GM21619 (cell line): ENCODE measurements around the gene GNG10.
"Not testable (repeated sequence)": the region's sequence is repeated elsewhere in the genome, so short reads cannot be mapped to it uniquely, and the experiment has no call there.

Experiments
- ATAC-seq: cut with Tn5 transposase; IDR thresholded peaks from one replicate; pipeline ENCODE4 v1.9.1; 2021; ENCODE audit not compliant: unreplicated experiment

GNG10 gene

DNA sequence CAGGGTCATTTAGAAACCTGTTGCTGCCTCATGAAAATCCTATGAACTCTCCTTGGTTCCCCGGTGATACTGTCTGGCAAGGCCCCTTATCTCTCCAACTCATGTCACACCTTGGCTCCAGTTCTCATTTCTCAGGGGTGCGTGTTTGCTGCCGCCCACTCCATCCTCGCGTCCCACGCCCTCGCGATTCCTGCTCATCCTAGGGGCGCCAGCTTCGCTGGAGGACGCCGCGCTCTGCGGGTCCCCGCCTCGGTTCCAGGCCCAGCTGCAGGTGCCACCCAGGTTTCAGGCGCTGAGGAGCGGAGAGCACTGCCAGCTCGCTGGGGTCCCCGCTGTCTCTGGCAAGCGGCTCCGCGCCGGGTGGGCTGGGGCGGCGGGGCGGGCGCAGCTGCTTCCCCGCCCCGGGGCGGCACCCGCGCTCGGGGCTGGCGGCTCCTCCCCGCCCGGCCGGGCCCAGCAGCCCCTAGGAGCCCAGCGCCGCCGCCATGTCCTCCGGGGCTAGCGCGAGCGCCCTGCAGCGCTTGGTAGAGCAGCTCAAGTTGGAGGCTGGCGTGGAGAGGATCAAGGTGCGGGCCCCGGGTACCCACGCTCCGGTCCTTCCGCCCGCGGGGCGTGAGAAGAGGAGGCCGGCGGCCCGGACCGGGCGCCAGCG lies at the start of gene GNG10:
Gene GNG10 (plus strand): TSS at position 456 of the 652 bp plus-strand sequence. CDS start 30 bp downstream, at position 486.
- ATAC-seq, result peak; percentile 79

DNA sequence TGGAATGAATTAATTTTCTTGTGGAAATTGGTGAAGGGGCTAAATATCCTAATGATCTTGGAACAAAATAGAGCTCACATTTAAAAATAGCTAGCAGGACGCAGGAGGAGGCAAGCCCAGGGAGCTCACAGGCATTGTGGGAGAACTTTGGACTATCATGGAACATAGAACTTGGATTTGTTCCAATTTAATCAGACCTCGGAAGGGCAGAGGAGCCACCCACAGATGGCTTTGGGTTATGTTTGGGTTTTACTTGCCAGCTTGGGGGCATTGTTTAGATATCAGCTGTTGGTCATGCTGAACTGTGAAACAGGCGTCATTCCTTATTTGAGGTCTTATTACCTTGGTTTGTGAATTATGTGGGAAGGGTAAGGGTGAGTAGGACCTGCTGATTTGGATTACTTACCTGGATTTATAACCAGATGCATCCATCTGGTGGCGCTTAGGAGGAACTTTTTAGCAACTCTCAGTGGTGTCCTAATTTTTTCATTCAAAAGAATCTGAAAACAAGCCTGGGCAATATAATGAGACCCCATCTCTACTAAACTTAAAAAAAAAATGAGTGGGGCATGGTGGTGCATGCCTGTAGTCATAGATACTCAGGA lies 47.9 kb upstream of the GNG10 start:
- no peak for ATAC-seq

DNA sequence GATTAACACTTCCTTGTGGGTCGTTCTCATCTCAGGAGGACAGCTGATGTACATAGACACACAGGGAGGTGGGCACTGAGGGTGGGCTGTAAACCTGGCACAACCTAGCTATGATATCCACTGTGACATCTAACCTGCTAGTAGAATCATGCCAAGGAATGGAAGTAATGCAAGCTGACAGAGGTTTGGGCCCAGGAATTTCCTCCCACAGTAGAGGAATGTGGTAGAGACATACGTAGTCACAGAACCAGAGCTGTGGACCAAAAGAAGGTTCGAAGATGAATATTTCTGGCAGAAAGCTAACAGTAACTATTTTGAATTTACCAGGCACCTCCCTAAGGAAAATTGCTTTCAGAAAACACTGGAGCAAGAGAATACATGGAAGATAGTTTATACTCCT lies 45.5 kb upstream of the GNG10 start:
- ATAC-seq, result no peak

DNA sequence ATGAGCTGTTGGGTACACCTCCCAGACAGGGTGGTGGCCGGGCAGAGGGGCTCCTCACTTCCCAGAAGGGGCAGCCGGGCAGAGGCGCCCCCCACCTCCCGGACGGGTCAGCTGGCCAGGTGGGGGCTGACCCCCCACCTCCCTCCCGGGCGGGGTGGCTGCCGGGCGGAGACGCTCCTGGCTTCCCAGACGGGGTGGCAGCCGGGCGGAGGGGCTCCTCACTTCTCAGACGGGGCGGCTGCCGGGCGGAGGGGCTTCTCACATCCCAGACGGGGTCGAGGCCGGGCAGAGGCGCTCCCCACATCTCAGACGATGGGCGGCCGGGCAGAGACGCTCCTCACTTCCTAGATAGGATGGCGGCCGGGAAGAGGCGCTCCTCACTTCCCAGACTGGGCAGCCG lies 44.1 kb upstream of the GNG10 start:
- not testable (repeated sequence) for ATAC-seq

DNA sequence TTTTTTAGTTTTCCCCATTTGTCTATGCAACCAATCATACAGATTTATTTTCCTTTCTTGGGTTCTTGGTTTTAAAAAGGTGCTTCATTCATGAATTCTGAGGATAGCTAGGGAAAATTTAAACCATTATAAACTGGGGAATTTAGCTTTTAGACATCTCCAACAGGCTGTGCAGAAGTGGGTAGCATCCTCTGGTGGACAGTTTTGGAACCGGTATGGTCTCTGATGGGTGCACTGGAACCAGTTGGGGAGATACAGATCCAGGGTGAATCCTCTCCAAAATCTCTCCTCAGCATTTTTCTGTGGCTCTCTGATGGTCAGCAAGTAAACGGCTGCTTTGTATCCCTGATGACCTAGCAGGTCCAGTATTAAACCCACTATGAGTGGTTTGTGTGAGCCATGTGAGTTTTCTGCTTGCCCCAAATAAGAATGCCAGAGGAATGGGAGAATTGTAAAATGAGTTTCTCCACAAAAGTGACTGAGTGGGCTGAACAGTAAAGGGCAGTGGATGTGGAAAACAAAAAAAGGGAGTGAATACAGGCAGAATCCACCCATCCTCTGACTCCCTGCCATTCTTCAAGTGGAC lies 39.4 kb upstream of the GNG10 start:
- ATAC-seq, result no peak

DNA sequence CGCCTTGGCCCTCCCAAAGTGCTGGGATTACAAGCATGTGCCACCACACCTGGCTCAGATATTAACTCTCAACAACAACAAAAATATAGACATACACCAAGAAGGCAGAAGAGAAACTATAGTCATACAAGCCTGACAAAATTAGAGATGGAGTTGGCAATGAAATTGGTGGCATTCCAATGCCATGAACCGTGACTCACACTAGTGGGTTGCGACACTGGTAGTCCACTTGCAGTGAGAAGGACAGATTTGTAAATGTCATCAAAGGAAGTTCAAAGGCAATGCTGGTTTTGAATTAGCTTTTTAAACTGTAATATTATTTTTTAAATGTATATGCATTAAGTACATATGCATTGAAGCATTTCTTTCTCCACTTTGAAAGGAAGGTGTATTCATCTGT lies 38.8 kb upstream of the GNG10 start:
- no peak for ATAC-seq

DNA sequence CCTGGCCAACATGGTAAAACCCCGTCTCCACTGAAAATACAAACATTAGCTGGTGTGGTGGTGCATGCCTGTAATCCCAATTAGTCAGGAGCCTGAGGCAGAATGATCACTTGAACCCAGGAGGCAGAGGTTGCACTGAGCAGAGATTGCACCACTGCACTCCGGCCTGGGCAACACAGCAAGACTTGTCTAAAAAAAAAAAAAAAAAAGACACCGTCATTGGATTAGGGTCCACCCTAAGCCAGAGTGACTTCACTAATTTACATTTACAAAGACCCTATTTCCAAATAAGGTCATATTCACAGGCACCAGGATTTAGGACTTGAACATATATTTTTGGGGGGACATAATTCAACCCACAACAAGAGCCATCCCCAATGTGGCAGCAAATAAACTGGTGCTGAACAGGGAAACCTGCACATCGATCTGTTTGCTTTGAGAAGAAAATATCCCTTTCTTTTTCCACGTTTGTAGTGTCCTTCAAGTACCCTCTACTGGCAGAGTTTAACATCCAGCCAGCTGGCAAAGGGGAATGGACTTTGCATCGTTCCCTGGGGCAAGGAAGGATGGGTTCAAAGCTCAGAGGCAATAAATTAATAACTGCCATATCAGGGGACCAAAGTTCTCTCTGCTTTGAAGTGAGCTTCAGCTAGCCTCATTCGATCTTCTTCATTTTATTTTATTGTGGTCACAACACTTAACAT lies 34.0 kb upstream of the GNG10 start:
- no peak for ATAC-seq

DNA sequence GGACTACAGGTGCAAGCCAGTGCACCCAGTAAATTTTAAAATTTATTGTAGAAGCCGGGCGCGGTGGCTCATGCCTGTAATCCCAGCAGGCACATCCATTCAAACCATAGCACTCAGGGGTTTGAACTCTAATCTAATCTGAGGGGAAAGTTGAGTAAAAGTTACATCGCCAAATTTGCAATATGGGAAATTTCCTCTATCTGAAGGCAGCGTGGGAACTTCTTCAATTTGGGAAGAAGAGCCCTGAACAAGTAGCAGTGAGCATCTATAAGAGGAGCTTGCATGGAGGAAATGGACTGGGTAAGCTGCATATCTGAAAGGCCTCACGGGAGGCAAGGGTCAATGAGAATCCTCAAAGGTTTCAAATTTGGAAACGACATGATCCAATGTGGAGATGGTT lies 33.0 kb upstream of the GNG10 start:
- no peak for ATAC-seq

DNA sequence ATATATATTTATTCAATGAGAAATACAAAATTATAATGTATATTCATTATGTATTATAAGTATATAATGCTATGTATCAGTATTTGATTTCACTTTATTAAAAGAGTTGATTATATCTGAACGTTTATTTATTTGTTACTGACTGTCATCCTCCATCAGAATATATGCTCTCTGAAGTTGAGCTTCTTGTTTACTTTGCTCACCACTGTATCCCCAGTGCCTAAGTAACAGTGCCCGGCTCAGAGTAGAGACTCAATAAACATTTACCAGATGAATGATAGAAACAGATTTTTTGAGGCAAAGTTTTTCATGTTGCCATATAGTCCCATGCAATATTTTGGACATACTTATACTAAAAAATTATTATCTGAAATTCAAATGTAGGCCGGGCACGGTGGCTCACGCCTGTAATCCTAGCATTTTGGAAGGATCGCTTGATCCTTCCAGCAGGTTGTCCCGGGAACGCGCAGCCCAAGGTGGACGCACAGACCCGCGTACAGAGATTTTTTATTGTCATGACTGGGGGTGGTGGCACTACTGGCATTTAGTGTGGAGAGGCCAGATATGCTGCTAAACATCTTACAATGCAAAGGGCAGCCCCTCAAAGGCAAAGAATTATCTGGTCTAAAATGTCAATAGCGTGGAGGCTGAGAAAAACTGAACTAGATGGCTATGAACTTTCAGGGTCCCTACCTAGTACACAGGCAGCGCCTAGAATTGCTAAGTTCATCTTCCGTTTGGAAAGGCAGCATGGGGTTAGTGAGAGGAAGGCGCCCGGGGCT lies 31.0 kb upstream of the GNG10 start:
- peak; percentile 23 for ATAC-seq

DNA sequence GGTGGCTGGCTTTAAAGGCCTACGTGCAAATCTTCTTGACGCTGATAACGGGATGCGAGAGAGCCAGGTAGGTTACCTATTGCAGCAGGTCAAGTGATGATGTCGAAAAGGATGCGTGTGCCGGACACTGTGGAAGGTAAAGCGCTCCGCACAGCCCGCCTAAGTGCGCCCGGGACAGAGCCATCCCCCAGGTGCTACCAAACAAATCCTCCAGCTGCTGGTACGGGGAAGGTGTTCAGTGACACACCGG lies 30.5 kb upstream of the GNG10 start:
- no peak for ATAC-seq

DNA sequence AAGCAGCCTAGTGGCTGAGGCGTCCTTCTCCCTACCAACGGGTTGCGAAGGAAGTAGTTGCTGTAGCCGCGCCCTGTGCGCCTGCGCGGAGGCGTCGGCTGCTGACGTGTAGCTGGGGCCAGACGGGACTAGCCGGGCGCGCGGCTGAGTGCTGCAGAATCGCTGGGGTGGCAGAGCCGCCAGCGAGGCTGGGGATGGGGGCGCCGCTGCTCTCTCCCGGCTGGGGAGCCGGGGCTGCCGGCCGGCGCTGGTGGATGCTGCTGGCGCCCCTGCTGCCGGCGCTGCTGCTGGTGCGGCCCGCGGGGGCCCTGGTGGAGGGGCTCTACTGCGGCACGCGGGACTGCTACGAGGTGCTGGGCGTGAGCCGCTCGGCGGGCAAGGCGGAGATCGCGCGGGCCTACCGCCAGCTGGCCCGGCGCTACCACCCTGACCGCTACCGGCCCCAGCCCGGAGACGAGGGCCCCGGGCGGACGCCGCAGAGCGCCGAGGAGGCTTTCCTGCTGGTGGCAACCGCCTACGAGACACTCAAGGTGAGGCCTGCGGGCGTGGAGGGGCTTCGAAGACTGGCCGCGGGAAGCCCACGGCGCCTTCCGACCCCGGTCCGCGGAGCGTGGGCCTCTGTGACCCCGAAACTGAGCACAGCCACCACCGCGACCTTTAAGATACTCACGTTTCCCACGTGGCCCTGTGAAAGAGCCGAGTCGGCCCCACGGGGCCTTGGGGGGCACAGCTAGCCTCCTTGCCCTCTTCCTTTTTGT lies 30.0 kb upstream of the GNG10 start, which contains the start of gene DNAJC25:
Gene DNAJC25 (plus strand): TSS at position 121 of the 758 bp plus-strand sequence. CDS start 74 bp downstream, at position 195.
- peak; percentile 98 for ATAC-seq

DNA sequence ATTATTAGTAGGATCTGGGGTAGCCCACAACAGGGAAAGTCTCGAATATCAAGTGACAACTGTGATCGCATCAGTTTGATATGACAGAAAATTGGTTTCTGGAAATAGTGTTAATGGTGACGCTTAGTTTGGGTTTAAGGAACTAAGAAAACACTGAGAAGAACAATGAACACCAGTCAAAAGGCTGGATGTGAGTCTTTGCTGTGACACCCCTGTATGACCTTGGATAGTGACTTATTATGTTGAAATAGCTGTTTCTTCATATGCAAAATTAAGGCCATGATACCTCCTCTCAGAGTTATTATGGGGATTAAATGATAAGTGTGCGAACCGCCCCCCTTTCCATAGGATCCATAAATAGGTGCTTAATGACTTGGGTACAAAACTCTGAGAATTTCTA lies 29.3 kb upstream of the GNG10 start:
- ATAC-seq, result no peak

DNA sequence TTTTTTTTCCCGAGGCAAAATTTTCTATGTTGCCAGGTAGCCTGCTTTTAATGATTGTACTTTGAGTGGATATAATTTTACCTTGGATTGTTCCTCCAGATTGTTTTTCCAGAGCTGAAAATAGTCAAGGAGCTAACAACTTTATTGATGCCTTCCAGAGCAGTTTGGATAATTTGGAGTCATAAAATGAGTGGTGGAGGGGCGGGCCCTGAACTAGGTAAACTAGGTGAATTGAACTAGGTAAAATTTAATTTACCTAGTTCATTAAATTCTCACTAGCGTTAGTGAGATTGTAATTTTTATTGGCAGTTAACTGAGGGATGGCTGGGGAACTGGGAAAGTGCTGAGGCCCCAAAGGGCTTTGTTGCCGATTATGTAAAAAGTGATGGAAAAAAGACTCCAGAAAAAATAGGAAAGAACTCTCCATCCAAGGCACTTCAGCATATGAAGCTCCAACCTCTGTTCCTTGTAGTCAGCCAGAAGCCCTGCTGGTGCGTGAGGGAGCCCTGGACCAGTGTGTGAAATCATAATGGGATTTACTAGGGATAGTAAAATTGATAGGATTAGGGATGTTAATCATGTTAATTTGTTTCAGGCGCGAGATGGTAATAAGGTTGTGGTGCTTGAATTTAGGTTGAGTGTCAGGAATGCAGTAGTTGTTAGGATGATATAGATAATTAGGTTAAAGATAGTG lies 28.6 kb upstream of the GNG10 start:
- ATAC-seq, result no peak

DNA sequence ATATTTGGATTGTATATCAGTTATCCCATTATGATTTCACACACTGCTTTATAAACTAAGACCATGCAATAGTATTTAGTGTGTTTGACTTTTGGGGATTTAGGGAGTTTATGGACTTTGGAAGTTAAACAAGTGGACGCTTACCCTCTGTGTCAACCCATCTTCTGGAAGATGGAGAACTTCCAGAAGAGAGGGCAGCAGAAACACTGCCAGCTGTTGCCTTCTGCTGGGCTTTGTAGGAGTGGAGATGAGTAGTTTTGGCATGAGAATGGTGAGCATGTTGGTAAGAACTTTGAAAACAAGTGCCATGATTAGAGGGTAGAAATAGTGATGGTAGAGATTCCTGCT lies 28.0 kb upstream of the GNG10 start:
- no peak for ATAC-seq

DNA sequence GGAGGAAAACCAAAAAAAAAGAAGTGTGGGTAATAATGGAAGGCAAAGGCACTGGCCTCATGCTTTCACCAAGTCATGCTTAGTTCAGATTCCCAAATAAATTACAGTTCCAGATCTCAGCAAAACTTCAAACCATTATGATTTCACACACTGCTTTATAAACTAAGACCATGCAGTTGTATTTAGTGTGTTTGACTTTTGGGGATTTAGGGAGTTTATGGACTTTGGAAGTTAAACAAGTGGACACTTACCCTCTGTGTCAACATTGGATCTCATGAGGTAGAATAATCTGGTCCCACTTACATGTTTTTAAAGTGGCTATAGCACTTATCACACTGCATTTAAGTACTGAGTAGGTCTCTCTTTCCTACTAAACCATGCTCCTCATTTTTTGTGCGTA lies 26.5 kb upstream of the GNG10 start:
- ATAC-seq, result no peak

DNA sequence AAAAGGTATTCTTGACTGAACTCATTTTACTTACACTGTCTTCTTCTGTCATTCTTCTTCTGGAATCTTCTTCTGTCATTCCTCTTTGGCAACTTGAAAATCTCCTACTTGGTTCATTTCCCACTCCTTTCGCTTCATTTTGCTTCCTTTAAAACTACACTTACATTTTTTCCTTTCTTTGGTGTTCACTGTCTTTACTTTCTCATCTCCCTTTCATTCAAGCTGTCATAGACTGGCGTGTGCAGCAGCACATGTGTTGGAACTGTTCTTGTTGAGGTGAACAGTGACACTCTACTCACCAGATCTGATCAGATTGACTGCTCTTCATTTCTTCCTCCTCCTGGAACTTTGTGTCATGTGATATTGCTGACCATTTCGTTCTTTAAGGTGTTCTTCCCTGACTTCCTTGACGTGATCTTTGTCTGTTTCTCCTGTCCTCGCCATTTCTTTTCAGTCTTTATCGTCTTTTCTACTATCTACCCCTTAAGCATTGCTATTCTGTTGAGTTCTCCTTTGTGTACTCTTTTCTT lies 23.9 kb upstream of the GNG10 start:
- ATAC-seq, result no peak

DNA sequence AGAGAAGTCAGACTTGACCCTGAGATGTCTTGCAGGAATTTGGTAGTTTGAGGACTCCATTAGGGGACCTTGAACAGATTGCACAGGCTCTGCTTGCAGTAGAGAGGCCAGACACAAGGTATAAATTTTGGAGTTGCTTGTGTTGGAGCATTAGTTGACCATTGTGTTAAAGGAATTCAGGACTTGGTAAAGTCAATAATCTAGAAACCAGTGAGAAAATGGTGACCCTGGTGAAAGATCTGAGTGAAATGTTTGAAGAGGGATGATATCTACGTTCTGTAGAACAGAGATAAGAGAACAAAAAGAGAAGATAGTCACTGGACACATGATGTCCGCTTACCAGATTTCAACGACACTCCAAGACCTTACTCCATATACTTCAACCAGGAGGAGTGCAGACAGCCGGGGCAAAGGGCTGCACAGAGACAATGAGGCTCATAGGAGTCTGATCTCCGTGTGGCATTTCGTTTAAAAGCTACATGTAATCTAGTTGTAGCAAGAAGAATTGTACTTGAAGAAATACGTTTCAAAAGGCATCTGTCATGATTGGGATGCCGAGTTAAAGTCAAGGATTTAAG lies 17.1 kb upstream of the GNG10 start:
- ATAC-seq, result no peak

DNA sequence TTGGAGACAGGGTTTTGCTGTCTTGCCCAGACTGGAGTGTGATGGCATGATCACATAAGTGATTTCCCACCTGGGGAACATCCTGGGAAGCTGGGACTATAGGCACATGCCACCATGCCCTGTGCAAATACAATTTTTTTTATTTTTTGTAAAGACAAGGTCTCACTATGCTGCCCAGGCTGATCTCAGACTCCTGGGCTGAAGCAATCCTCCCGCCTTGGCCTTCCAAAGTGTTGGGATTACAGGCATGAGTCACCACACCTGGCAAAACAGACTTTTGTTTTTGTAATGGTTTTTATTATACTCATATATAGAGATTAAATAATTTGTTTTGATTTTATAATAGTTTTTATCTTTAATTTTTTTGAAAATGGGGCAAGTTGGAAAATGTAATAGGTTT lies 15.6 kb upstream of the GNG10 start:
- no peak for ATAC-seq

DNA sequence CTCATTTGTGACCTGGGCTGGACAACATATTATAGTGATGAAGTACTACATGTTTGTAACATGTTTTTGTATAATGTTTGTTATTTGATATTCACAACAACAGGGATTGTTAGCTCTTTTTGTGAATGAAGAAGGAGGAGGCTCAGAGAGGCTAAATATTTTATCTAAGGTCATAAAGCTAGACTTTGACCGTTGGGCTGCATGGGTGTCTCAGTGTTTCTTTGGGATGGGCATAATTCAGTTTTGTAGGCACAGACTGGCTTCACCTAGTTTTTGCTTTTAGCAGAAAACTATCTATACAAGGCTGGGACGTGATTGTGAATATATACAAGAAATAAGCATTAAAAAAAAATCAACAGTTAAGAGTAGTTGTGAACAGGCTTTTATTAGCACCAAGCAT lies 15.0 kb upstream of the GNG10 start:
- no peak for ATAC-seq

DNA sequence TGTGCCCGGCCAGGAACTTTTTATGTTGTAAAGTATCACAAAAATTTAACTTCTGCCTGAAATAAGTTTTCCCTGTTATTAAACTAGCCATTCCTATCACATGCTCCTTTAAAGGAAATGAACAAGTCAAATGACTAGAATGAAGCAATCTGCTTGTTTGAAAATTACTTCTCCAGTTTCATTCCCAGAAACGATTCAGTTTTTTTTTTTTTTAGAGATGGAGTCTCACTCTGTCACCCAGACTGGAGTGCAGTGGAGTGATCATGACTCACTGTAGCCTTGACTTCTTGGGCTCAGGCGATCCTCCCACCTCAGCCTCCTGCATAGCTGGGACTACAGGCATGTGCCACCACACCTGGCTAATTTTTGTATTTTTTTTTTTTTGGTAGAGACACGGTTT lies 13.3 kb upstream of the GNG10 start:
- ATAC-seq, result no peak
